PC-3 (cell line): Measurements from ENCODE around the gene CEND1. TPM values are rescaled to one million over a fixed set of nuclear protein-coding genes. Genes with fewer than 3 reads are reported as not detected.
"Not testable (repeated sequence)": the region's sequence is repeated elsewhere in the genome, so short reads cannot be mapped to it uniquely, and the experiment has no call there.

Experiments
- ATAC-seq: fragments of 200-7000 bp; cut with Tn5 transposase; 2 replicates; pipeline ENCODE4 v1.9.1; 2020; ENCODE audit warnings: mild to moderate bottlenecking, moderate library complexity
- BruUV-seq: library from RNA; stranded (reverse); fragments of 400-500 nt; replicated peaks from 2 replicates; lab custom pipeline; 2021; lab: Mats Ljungman, UMichigan
- CTCF ChIA-PET: fragments of 300-600 bp; sonication (Branson Sonifier 250); formaldehyde crosslinking; loops from one replicate; lab custom pipeline; 2022; ENCODE audit warnings: antibody characterized with exemption; lab: Charles Lee
- POLR2A ChIA-PET: fragments of 300-600 bp; sonication (Branson Sonifier 250); formaldehyde crosslinking; loops from one replicate; lab custom pipeline; 2022; ENCODE audit warnings: antibody characterized with exemption; ENCODE audit not compliant: unreplicated experiment; lab: Charles Lee
- DNase-seq: peaks from one replicate; pipeline ENCODE4 v3.0.0-alpha.2; 2015
- H2AFZ ChIP-seq: fragments of 300-600 bp; sonication (generic); 2 replicates; pipeline ENCODE4 v1.6.0; 2016; ENCODE audit warnings: antibody characterized with exemption, low read length
- H3F3A ChIP-seq: fragments of 300-600 bp; sonication (generic); one replicate; pipeline ENCODE4 v1.6.0; 2017; ENCODE audit warnings: antibody characterized with exemption, low read length, control low read depth, mild to moderate bottlenecking; ENCODE audit not compliant: unreplicated experiment
- H3K27ac ChIP-seq: fragments of 300-600 bp; sonication (generic); 2 replicates; pipeline ENCODE4 v1.5.1; 2016; ENCODE audit warnings: mild to moderate bottlenecking, low read length
- H3K27me3 ChIP-seq: fragments of 300-600 bp; sonication (generic); 2 replicates; pipeline ENCODE4 v1.6.1; 2016; ENCODE audit warnings: low read length, mixed read lengths
- H3K36me3 ChIP-seq: fragments of 300-600 bp; sonication (generic); 2 replicates; pipeline ENCODE4 v1.6.1; 2016; ENCODE audit warnings: low read depth, mixed run types, low read length, mixed read lengths
- H3K4me1 ChIP-seq: fragments of 300-600 bp; sonication (generic); 2 replicates; pipeline ENCODE4 v1.5.1; 2016; ENCODE audit warnings: low read length; ENCODE audit not compliant: insufficient read depth
- H3K4me2 ChIP-seq: fragments of 300-600 bp; sonication (generic); 2 replicates; pipeline ENCODE4 v1.6.0; 2016; ENCODE audit warnings: low read length
- H3K4me3 ChIP-seq: fragments of 300-600 bp; sonication (generic); 2 replicates; pipeline ENCODE4 v1.5.1; 2016; ENCODE audit warnings: mild to moderate bottlenecking, low read length, mixed read lengths
- H3K79me2 ChIP-seq: fragments of 300-600 bp; sonication (generic); 2 replicates; pipeline ENCODE4 v1.6.1; 2017; ENCODE audit warnings: low read length, mixed read lengths
- H3K9ac ChIP-seq: fragments of 300-600 bp; sonication (generic); 2 replicates; pipeline ENCODE4 v1.6.0; 2016; ENCODE audit warnings: mild to moderate bottlenecking, low read length
- H3K9me2 ChIP-seq: fragments of 300-600 bp; sonication (generic); replicated peaks from 2 replicates; pipeline ENCODE4 v1.6.1; 2016; ENCODE audit warnings: mixed run types, low read length, mixed read lengths
- H3K9me3 ChIP-seq: fragments of 300-600 bp; sonication (generic); 2 replicates; pipeline ENCODE4 v1.6.1; 2016; ENCODE audit warnings: low read length, mixed read lengths
- H4K20me1 ChIP-seq: fragments of 300-600 bp; sonication (generic); 2 replicates; pipeline ENCODE4 v1.6.1; 2016; ENCODE audit warnings: low read length, mixed read lengths
- EZH2 ChIP-seq: fragments of 300-600 bp; sonication (generic); IDR thresholded peaks from one replicate; pipeline ENCODE4 v1.6.1; 2017; ENCODE audit warnings: antibody characterized with exemption, mild to moderate bottlenecking, low read length; ENCODE audit not compliant: unreplicated experiment
- EZH2phosphoT487 ChIP-seq: fragments of 300-600 bp; sonication (generic); IDR thresholded peaks from 2 replicates; pipeline ENCODE4 v1.6.1; 2018; ENCODE audit warnings: mild to moderate bottlenecking, antibody characterized with exemption, low read length, borderline replicate concordance
- intact Hi-C: fragments of 100-400 bp; cut with micrococcal nuclease; formaldehyde crosslinking; loops from 2 replicates; pipeline ENCODE4 v1.9.0; 2023
- total RNA-seq: library from RNA; depleted of rRNA; stranded (reverse); fragments of >200 nt; gene quantifications from 2 replicates; pipeline ENCODE4 v1.2.3, GENCODE V29; 2014
- TF ChIP-seq, protein P1 (sequence below): fragments of 300-600 bp; sonication (generic); conservative IDR thresholded peaks from 2 replicates; pipeline ENCODE4 v1.5.1; 2017; ENCODE audit warnings: antibody characterized with exemption, low read depth, mild to moderate bottlenecking, low read length

Gene CEND1
- total RNA-seq, 1 experiment from 2014 or later, result not detected

DNA sequence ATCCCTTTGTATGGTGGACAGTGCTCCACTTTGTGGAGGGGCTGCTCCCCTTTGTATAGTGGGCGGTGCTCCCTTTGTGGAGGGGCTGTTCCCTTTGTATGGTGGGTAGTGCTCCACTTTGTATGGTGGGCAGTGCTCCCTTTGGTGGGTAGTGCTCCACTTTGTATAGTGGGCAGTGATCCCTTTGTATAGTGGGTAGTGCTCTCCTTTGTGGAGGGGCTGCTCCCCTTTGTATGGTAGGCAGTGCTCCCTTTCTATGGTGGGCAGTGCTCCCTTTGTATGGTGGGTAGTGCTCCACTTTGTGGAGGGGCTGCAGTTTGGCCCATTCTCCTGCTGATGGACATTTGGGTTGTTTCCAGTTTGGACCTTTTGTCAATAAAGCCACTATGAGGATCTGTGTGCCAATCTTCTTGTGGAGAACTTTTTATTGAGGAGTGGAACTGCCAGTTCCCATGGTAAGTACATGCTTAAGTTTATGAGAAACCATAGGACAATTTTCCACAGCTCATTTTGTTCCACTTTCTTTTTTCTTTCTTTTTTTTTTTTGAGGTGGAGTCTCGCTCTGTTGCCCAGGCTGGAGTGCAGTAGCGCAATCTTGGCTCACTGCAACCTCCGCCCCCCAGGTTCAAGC lies 47.2 kb downstream of the CEND1 start:
- TF ChIP-seq, protein P1, sequence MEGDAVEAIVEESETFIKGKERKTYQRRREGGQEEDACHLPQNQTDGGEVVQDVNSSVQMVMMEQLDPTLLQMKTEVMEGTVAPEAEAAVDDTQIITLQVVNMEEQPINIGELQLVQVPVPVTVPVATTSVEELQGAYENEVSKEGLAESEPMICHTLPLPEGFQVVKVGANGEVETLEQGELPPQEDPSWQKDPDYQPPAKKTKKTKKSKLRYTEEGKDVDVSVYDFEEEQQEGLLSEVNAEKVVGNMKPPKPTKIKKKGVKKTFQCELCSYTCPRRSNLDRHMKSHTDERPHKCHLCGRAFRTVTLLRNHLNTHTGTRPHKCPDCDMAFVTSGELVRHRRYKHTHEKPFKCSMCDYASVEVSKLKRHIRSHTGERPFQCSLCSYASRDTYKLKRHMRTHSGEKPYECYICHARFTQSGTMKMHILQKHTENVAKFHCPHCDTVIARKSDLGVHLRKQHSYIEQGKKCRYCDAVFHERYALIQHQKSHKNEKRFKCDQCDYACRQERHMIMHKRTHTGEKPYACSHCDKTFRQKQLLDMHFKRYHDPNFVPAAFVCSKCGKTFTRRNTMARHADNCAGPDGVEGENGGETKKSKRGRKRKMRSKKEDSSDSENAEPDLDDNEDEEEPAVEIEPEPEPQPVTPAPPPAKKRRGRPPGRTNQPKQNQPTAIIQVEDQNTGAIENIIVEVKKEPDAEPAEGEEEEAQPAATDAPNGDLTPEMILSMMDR, result no peak
- TF ChIP-seq EZH2phosphoT487, result no peak
- TF ChIP-seq EZH2, result no peak
- no peaks in the 10 kb centered on the region for H3K9me2 ChIP-seq
- H3K4me1 ChIP-seq, result no peaks in the 10 kb centered on the region
- no peaks in the 10 kb centered on the region for H3K27me3 ChIP-seq
- H3F3A ChIP-seq, result no peaks in the 10 kb centered on the region
- POLR2A ChIA-PET, result no interaction called here
- H3K27ac ChIP-seq, result no peak overlapping the region
- H3K9me3 ChIP-seq, result no peaks in the 10 kb centered on the region
- peaks cover 5% of the 10 kb centered on the region for H3K79me2 ChIP-seq
- H4K20me1 ChIP-seq, result no peaks in the 10 kb centered on the region
- H3K36me3 ChIP-seq, result no peaks in the 10 kb centered on the region
- no peak for ATAC-seq
- H3K9ac ChIP-seq, result no peak overlapping the region
- no peak for DNase-seq
- CTCF ChIA-PET, result no interaction called here
- H3K4me3 ChIP-seq, result no peak overlapping the region
- intact Hi-C loops, result no loop called here
- H2AFZ ChIP-seq, result no peak overlapping the region
- H3K4me2 ChIP-seq, result no peak overlapping the region
- BruUV-seq, result no TSS peak

DNA sequence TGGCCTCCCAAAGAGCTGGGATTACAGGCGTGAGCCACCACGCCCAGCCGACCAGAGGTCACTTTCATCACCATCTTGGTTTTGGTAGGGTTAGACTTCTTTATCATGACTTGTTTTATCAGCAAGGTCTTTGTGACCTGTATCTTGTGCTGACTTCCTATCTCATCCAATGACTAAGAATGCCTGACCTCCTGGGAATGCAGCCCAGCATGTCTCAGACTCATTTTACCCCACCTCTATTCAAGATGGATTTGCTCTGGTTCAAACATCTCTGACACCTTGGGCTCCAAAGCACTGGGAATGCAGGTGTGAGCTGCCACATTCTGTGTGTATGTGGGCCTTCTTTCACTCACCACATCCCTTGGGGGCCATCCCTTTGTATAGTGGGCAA lies 47.7 kb downstream of the CEND1 start:
- POLR2A ChIA-PET, result no interaction called here
- no peaks in the 10 kb centered on the region for H3K9me3 ChIP-seq
- no peaks in the 10 kb centered on the region for H4K20me1 ChIP-seq
- H3K27me3 ChIP-seq, result no peaks in the 10 kb centered on the region
- intact Hi-C loops, result no loop called here
- TF ChIP-seq EZH2phosphoT487 (no peak), EZH2 (no peak)
- TF ChIP-seq, protein P1, result no peak
- no peak overlapping the region for H2AFZ ChIP-seq
- no peak overlapping the region for H3K27ac ChIP-seq
- H3F3A ChIP-seq, result no peaks in the 10 kb centered on the region
- H3K4me3 ChIP-seq, result no peak overlapping the region
- no peaks in the 10 kb centered on the region; the same call in 1 of the 2 replicates for H3K79me2 ChIP-seq
- H3K9ac ChIP-seq, result no peak overlapping the region
- H3K9me2 ChIP-seq, result no peaks in the 10 kb centered on the region
- no peaks in the 10 kb centered on the region for H3K36me3 ChIP-seq
- ATAC-seq, result no peak
- CTCF ChIA-PET, result no interaction called here
- no peaks in the 10 kb centered on the region for H3K4me1 ChIP-seq
- no TSS peak for BruUV-seq
- no peak overlapping the region for H3K4me2 ChIP-seq
- no peak for DNase-seq

DNA sequence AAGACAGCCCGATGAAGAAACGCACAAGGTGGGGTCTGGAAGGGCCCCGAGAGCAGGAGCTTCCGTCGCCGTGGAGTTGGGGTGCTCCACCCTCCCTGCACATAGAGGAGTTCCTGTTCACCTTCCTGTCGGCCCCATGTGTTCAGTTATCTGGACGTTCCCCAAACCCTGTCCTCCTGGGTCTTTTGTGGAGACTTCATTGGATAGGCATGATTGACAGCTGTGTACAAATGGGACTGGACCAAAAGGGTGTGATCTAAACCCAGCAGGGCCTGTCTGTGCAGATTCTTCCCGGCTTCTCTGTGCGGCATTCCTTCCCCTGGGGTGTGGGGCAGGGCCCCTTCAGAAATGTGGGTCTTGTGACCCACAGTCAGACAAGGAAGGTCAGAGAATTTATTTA lies 52.0 kb downstream of the CEND1 start:
- BruUV-seq, DNase-seq, H3K9me3 ChIP-seq, ATAC-seq, H3K4me1 ChIP-seq, H3K36me3 ChIP-seq, CTCF ChIA-PET, H3K9ac ChIP-seq, POLR2A ChIA-PET, H3K4me3 ChIP-seq, H3F3A ChIP-seq, H3K79me2 ChIP-seq, H2AFZ ChIP-seq, H4K20me1 ChIP-seq, H3K9me2 ChIP-seq, H3K27me3 ChIP-seq, H3K4me2 ChIP-seq, H3K27ac ChIP-seq, intact Hi-C loops: not testable (repeated sequence)
